Hepatic stellate cell (primary cell): ENCODE data around the gene PADI1.

ENCODE experiments used
- DNase-seq: peaks from one replicate; pipeline ENCODE4 v3.0.0; 2011; ENCODE audit warnings: low spot score

PADI1 gene

DNA sequence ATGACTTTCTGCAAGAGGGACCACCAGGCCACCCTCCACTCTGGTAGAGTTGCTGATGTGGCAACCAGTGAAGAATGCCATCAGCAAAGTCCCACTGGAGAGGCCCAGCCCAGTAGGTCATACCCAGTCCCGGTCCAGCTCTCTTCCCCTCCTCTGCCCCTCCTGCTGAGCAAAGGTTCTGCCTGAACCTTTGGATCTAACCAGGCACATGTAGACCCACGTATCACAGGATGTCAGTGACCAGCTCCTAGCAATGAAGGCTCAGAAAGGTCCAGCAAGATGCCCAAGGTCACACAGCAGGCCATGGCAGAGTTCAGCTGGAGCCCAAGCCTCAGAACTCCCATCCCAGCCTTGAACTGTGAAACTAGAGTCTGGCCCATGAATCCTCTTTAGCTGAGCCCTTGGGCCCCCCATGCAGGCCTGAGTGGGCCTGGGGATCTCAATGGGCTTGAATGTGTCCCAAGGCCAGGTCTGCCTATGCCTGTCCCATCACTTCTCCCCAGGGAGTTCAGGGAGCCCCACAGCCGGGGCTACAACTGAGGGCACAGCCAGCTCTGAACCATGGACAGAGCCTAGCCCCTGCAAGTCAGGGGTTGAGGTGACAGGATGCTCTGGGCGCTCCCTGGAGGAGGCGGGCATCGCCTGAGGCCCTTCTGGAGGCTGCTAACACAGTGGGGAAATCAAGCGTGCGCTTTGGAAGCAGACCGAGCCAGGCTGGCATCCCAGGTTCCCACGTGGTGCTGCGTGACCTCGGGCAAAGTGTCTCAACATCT lies 21.4 kb upstream of the PADI1 start:
- DNase-seq, result no peak

DNA sequence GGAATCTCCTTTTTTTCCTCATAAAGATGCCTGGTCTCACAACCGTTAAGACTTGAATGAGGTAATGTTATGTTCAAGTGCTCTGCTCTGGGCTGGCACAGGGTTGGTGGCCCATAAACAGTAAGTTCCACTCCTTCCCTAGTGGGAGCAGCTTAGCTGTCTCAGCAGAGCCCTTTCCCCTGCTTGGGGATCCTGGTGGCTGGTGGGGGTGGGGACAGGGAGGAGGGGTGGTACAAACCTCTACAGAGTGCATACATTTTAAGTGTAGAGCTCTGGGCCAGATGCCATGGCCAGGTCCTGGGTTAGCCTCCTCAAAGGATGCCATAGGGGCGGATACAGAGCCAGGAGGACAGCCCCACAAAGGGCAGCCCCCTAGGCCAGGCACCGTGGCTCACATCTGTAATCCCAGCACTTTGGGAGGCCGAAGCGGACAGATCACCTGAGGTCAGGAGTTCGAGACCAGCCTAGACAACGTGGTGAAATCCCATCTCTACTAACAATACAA lies 20.7 kb upstream of the PADI1 start:
- no peak for DNase-seq

DNA sequence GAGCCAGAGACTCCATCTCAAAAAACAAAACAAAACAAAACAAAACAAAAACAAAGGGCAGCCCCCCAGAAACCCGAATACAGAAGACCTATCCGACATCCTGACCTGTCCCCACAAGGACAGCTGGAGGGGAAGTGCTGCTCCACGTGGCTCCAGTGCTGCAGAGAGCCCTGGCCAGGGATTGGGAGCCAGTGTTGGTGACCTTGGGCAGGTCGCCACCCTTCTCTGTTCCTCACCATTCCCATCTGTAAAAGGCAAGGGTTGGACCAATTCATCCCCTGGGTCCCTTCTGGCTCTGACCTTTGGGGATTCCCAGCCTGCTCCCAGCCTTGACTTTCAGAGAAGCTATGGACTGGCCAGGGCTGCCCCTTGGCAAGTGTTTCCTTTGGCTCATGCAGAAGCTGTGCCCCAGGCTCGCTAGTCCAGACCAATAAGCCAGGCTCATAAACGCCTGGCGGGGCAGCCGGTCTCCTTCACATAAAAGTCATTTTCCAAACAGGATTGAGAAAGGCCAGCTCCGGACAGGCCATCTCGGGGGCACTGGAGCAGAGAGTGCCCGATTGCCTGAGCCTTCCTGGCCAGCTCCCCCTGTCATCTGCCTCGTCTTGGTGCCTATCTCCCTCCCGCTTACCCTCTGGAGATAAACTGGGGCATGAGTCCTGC lies 20.0 kb upstream of the PADI1 start:
- DNase-seq, result no peak

GRCh38 chr1:17185485-17185860 lies 19.5 kb upstream of the PADI1 start:
- no peak for DNase-seq

DNA sequence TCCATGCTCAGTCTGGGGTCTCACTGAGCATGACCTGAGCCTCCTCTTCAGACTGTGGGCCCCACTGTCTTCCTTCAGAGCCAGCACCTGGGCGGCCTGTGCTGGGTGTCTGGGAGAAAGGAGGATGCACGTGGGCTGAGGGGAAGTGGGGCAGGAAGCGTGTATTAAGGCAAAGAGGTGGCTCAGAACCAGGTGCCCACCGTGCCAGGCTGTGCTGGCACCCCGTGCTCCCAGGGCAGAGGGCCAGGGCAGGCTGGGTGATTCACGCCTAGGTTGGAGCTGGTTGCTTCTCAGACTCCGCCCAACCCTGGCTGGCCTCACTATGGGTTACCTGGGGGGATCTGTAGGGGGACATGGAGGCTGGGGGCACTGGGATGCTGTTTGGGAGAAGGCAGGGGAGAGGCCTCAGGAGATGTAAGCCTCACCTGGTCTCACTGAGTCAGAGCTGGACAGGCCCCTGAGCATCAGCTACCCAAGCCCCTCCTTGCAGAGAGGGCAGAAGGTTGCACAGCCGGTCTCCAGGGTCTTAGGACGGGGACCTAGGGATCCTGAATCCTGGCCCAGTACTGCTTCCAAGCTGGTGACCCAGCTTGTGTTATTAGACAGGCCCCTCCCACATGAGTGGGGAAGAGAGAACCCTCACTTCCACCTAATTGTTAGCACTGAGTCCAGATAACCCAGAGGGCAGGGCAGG lies 18.6 kb upstream of the PADI1 start:
- no peak for DNase-seq

GRCh38 chr1:17187051-17187450 lies 17.9 kb upstream of the PADI1 start:
- no peak for DNase-seq

DNA sequence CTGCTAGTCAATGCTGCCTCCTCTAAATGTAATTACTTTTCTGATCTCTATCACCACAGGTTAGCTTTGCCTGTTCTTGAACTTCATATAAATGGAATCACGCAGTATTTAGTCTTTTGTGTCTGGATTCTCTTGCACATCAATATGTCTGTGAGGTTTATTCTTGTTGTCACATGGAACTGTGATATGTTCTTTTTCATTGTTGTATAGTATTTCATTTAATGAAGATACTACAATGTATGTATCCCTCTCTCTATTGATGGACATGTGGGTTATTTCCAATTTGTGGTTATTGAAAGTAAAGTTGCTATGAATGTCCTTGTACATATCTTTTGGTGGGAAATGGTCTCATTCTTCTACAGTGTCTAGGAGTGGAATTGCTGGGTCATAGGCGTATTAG lies 16.7 kb upstream of the PADI1 start:
- no peak for DNase-seq

DNA sequence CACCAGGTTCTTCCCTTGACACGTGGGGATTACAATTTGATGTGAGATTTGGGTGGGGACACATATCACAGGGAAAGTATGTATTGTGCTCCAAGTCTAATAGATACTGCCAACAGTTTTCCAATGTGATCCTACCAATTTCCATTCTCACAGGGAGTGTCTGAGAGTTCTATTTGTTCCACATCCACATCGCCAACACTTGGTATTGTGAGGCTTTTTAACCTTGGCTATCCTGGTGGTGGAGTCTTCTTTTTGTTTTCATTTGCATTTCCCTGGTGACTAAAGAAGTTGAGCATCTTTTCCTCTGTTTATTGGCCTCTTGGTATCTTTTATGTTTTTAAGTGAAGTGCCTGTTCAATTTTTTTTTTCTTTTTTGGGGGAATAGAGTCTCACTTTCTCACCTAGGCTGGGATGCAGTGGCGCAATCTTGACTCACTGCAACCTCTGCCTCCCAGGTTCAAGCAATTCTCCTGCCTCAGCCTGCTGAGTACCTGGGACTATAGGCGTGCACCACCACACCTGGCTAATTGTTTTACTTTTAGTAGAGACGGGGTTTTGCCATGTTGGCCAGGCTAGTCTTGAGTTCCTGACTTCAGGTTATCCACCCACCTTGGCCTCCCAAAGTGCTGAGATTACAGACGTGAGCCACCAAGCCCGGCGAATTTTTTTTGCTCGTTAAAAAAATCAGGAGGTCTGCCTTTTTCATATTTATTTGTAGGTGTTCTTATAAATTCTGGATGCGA lies 15.9 kb upstream of the PADI1 start:
- no peak for DNase-seq

DNA sequence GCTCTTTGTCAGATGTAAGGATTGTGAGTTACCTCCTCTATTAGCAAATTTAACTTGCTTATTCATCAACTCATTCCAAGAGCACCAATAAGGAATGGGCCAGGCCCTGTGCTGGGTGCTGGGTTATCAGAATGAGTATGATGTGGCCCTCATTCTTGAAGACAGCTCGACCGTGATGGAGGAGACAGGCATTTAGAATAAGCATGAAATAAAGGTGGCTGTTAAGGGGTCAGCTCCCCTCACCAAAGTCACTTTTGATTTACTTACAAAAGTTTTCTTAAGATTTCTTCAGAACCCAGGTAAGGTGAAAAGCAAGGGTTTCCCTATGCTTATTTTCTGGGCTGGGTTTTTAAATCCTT lies 15.3 kb upstream of the PADI1 start:
- DNase-seq, result no peak

DNA sequence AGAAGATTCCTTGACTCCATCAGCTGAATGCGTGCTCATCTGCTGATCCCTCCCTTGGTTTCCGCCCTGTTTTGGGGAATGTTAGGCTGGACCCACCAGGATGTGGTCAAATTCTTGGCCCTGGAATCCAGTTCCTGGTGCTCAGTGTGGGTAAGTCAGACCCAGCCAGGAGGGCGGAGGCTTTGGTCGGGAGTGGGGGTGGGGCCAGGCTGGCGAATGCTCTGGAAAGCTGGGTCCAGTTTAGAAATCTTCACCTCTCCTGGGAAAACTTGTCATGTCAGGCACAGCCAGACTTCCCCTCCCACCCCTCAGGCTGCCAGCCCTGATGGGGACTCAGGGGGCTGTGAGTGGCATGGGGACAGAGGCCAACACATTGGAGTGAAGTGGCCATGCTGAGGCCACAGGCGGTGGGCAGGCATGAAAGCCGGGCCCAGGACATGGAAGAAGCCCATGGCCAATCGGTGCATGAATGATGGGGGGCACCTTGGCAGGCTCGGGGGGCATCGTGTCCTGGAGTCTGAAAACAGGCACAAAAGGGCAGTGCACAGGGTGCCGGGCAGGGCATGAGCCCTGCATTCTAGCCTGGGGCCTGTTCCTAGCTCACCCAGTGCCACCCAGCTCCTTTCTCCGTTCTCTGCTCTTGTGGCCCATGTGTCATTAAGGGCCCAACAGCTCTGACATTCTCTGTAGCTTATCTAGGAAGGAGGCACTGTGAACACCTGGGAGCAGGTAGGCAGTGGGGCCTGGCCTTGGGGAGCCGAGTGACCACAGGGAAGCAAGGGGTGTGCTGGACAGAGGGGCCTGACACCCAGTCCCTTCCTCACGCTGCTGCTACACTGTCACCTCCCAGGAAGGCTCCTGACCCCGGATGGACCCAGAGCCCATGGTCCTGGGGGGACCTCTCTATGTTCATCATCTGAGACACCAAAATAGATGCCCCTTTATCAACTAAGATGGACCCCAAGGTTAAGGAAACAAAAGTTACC lies 14.6 kb upstream of the PADI1 start:
- DNase-seq, result peak; percentile 96

DNA sequence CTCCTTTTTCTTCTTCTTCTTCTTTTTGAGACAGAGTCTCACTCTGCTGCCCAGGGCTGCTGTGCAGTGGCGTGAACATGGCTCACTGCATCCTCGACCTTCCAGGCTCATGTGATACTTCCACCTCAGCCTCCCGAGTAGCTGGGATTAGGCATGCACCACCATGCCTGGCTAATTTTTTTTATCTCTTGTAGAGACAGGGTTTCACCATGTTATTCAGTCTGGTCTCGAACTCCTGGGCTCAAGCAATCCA lies 13.0 kb upstream of the PADI1 start:
- DNase-seq, result no peak

GRCh38 chr1:17192394-17193221 lies 12.3 kb upstream of the PADI1 start:
- no peak for DNase-seq

GRCh38 chr1:17193222-17194132 lies 11.5 kb upstream of the PADI1 start:
- no peak for DNase-seq

- DNase-seq, result no peak
These were observed 10.8 kb upstream of the PADI1 start for GRCh38 chr1:17194133-17194475.

DNA sequence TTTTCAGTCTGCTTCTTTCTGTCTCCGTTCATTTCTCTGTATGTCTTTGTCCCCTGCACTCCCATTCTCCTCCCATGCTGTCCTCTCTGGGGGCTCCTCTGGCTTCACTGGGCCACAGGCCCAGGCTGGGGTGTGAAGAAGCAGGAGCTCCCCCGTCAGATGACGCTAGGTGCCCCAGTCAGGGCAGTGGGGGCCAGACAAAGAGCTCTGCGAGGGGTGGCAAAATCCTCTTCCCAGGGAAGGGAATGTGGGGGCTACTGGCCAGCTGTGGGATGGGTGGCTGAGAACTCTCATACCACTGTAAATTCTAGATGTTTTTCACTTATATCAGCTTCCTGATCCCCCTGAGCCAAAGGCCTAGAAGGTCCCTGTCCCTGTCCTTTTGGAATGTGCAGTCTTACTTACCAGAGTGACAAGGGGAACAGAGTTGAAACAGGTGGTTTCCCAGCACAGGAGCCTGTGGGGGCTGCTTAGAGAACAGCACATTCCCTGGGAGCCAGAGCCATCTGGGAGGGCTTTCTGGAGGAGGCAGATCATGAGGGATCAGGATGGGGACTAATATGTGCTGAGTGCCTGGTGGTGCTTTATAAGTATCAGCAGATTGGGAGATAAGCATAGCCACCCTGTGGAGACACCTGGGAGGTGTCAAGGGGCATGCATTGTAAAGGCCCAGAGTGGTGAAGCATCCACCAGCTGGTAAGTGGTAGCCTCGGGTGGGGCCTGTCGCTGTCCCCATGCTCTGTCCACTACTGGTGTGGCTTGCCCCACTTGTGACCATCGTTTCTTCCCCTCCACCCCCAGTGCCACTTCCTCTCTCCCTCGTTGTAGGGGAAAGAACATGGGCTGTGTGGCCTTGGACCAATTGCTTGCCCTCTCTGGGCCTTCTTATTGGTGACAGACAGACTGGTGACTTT lies 10.1 kb upstream of the PADI1 start:
- no peak for DNase-seq

GRCh38 chr1:17195731-17196130 lies 9.2 kb upstream of the PADI1 start:
- no peak for DNase-seq

DNA sequence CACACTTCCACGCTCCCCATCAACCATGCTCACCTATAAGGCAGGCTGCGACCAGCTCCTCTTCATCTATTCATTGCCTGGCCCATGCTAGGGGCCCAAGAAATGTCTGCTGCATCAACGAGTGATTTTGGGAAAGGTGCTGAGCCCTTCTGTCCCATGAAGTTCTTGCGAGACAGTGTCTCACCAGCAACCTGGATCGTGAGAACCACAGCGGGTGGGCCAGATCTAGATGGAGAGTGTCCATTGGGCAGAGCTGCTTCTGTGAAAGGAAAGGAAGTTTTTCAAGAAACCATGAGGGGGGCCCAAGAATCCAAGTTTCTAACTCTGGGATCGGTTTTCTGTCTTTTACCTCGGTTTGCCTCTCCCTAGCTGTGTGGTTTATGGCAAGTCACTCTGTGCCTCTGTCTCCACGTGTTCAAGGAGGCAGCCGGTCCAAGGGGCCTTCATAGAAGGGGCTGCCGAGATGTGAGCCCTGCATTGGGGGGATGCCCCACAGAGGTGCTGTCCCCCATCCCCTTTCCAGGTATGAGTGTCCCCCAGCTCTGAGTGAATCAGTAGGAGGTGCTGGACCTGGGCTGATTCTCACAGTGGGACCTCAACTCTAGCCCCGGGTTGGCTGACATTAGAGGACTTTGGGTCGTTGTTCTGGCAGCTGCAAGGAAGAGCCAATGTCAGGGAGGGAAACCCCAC lies 8.3 kb upstream of the PADI1 start:
- DNase-seq, result no peak

DNA sequence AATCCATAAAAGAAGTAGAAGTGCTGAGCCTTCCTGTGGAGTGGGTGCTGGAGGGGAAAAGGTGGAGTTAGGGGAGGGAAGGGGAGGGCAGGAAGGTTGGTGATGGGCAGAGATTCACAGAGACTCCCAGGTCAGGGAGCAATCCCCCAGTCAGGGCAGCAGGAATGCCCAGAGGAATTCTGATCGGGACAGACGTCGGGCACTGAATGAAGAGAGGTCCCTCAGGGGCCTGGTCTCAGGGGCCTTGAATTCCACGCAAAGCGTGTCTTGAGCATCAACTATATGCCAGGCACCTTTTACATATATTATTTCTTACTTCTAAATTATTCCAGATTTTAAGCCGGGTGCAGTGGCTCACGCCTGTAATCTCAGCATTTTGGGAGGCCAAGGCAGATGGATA lies 7.2 kb upstream of the PADI1 start:
- no peak for DNase-seq
